ENCODE results near the gene MALT1.

DNA sequence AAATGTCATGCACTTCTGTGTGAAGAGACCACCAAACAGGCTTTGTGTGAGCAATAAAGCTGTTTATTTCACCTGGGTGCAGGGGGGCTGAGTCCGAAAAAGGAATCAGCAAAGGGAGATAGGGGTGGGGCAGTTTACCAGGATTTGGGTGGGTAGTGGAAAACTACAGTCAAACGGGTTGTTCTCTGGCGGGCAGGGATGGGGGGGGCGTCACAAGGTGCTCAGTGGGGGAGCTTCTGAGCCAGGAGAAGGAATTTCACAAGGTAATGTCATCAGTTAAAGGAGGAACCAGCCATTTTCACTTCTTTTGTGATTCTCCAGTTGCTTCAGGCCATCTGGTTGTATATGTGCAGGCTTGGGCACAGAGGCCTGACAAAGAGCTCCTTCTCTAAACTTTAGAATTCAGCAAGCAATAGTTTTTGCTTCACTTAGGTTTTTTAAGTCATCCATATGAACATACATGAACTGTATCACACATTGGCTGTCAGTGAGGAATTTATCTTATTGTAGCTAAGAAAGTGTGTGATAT, 24.9 kb upstream of the MALT1 start:
- TF ChIP-seq, protein P1, sequence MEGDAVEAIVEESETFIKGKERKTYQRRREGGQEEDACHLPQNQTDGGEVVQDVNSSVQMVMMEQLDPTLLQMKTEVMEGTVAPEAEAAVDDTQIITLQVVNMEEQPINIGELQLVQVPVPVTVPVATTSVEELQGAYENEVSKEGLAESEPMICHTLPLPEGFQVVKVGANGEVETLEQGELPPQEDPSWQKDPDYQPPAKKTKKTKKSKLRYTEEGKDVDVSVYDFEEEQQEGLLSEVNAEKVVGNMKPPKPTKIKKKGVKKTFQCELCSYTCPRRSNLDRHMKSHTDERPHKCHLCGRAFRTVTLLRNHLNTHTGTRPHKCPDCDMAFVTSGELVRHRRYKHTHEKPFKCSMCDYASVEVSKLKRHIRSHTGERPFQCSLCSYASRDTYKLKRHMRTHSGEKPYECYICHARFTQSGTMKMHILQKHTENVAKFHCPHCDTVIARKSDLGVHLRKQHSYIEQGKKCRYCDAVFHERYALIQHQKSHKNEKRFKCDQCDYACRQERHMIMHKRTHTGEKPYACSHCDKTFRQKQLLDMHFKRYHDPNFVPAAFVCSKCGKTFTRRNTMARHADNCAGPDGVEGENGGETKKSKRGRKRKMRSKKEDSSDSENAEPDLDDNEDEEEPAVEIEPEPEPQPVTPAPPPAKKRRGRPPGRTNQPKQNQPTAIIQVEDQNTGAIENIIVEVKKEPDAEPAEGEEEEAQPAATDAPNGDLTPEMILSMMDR (conservative IDR thresholded peaks at IDR 0.05) = no peak
- no peak for TF ChIP-seq ZFX (IDR thresholded peaks at IDR 0.05)

Data from C4-2B (cell line).